HEK293T (cell line): ENCODE data around the gene SMPD2.

Source experiments
- CTCF ChIA-PET: fragments of 350-600 bp; formaldehyde crosslinking; extraction: SDS; loops from one replicate; lab custom pipeline; 2021; ENCODE audit warnings: antibody characterized with exemption, inconsistent platforms; lab: Yijun Ruan, JAX
- POLR2A ChIA-PET: fragments of 350-600 bp; formaldehyde crosslinking; extraction: SDS; loops from one replicate; lab custom pipeline; 2020; ENCODE audit warnings: antibody characterized with exemption, inconsistent platforms; lab: Yijun Ruan, JAX
- DNase-seq: peaks from one replicate; pipeline ENCODE4 v3.0.0; 2012; ENCODE audit warnings: mixed read lengths; ENCODE audit errors: extremely low spot score
- ARNT ChIP-seq: fragments of 450-650 bp; IDR thresholded peaks from 2 replicates; pipeline ENCODE4 v1.6.1; 2017; ENCODE audit warnings: mild to moderate bottlenecking
- BHLHE40 ChIP-seq: fragments of 450-650 bp; IDR thresholded peaks from 2 replicates; pipeline ENCODE4 v1.6.1; 2016; ENCODE audit warnings: mild to moderate bottlenecking, moderate library complexity, borderline replicate concordance
- CTBP1 ChIP-seq: fragments of 450-650 bp; IDR thresholded peaks from 2 replicates; pipeline ENCODE4 v1.6.1; 2016; ENCODE audit warnings: borderline replicate concordance
- ELF4 ChIP-seq: fragments of 450-650 bp; IDR thresholded peaks from 2 replicates; pipeline ENCODE4 v1.6.1; 2017; ENCODE audit warnings: antibody characterized with exemption
- FOXA1 ChIP-seq: fragments of 450-650 bp; IDR thresholded peaks from 2 replicates; pipeline ENCODE4 v1.6.1; 2016; ENCODE audit warnings: mild to moderate bottlenecking
- FOXK2 ChIP-seq: fragments of 450-650 bp; IDR thresholded peaks from 2 replicates; pipeline ENCODE4 v1.6.1; 2016; ENCODE audit warnings: mild to moderate bottlenecking
- FOXM1 ChIP-seq: fragments of 450-650 bp; IDR thresholded peaks from 2 replicates; pipeline ENCODE4 v1.6.1; 2017; ENCODE audit warnings: mild to moderate bottlenecking, borderline replicate concordance
- HDGF ChIP-seq: fragments of 450-650 bp; IDR thresholded peaks from 2 replicates; pipeline ENCODE4 v1.6.1; 2017; ENCODE audit warnings: antibody characterized with exemption, borderline replicate concordance
- L3MBTL2 ChIP-seq: fragments of 450-650 bp; conservative IDR thresholded peaks from 2 replicates; pipeline ENCODE4 v1.6.1; 2016; ENCODE audit warnings: mild to moderate bottlenecking
- LEF1 ChIP-seq: fragments of 450-650 bp; IDR thresholded peaks from 2 replicates; pipeline ENCODE4 v1.6.1; 2017; ENCODE audit warnings: mild to moderate bottlenecking, borderline replicate concordance
- NFRKB ChIP-seq: fragments of 450-650 bp; IDR thresholded peaks from 2 replicates; pipeline ENCODE4 v1.6.1; 2016; ENCODE audit warnings: mild to moderate bottlenecking, moderate library complexity
- PKNOX1 ChIP-seq: fragments of 450-650 bp; IDR thresholded peaks from 2 replicates; pipeline ENCODE4 v1.6.1; 2016
- SP1 ChIP-seq: fragments of 450-650 bp; IDR thresholded peaks from 2 replicates; pipeline ENCODE4 v1.6.1; 2017
- SUZ12 ChIP-seq: fragments of 450-650 bp; IDR thresholded peaks from 2 replicates; pipeline ENCODE4 v1.6.1; 2016; ENCODE audit warnings: mild to moderate bottlenecking
- TARDBP ChIP-seq: fragments of 450-650 bp; IDR thresholded peaks from 2 replicates; pipeline ENCODE4 v1.6.1; 2016
- ZNF384 ChIP-seq: fragments of 450-650 bp; IDR thresholded peaks from 2 replicates; pipeline ENCODE4 v1.6.1; 2016

SMPD2 gene

DNA sequence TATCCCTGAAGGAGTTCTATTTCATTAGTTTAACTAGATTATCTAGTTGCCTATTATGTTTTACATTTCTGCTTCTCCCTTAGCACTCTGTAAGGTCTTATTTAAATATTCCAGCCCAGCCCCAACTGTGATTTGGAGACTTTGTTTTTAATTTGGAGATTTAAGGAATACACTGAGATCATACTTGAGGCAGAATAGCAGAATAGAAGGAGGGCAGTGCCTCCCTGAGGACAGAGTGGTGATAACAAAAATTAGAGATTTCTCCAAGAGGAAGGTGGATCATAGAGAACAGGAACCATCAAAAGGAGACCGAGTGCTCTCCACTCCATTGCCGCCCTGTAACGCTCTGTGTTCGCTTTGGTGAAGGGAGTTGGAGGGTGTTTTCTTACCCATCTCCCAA is 43.5 kb upstream of the SMPD2 start:
- TF ChIP-seq SUZ12 (no peak), PKNOX1 (no peak), L3MBTL2 (no peak), ARNT (no peak), FOXK2 (no peak), HDGF (no peak), SP1 (no peak)
- CTCF ChIA-PET, result interaction anchor here (0.6 to 2.2 kb wide), 3 partner anchors 21 to 209 kb away, joined by 3 to 13 read pairs (median 3); no protein-coding TSS in a partner anchor
- POLR2A ChIA-PET, result interaction anchor here (1.0 kb wide), 1 partner anchor 13 kb away, joined by 3 read pairs; no protein-coding TSS in a partner anchor
- peak; percentile 20 for DNase-seq

DNA sequence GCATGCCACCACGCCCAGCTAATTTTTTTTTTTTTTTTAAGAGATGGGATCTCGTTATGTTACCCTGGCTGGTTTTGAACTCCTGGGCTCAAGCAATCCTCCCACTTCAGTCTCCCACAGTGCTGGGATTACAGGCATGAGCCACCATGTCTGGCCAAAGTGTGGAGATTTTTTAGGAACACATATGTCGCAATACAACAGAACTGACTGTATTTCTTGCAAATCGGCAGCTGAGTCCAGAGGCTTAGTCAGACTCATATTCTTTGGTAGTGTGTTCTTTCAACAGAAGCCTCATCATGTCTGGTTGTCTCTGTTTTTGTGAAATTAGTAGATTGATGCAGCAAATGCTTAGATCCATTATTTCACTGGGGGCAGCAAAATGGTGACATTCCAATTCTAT is 34.3 kb upstream of the SMPD2 start:
- no peak for TF ChIP-seq ZNF384
- TF ChIP-seq LEF1, result no peak
- no peak for TF ChIP-seq CTBP1
- TF ChIP-seq FOXM1, result no peak
- no peak for TF ChIP-seq HDGF
- TF ChIP-seq NFRKB, result no peak
- no peak for TF ChIP-seq BHLHE40
- TF ChIP-seq TARDBP, result no peak
- no peak for TF ChIP-seq L3MBTL2
- TF ChIP-seq ELF4, result no peak
- TF ChIP-seq ARNT, result no peak
- no peak for TF ChIP-seq FOXK2
- TF ChIP-seq SP1, result no peak
- no peak for TF ChIP-seq FOXA1
- ChIA-PET POLR2A (interaction anchor here (0.8 kb wide), 1 partner anchor 12 kb away, joined by 3 read pairs; no protein-coding TSS in a partner anchor), CTCF (no interaction called here)
- DNase-seq, result no peak

GRCh38 chr6:109411034-109411433 is 29.5 kb upstream of the SMPD2 start:
- ChIA-PET POLR2A (no interaction called here), CTCF (no interaction called here)
- TF ChIP-seq SUZ12 (no peak), HDGF (no peak), CTBP1 (no peak), LEF1 (no peak), ARNT (no peak), SP1 (no peak), FOXA1 (no peak), BHLHE40 (no peak), ELF4 (no peak), FOXK2 (no peak), PKNOX1 (no peak), NFRKB (no peak)
- no peak for DNase-seq

DNA sequence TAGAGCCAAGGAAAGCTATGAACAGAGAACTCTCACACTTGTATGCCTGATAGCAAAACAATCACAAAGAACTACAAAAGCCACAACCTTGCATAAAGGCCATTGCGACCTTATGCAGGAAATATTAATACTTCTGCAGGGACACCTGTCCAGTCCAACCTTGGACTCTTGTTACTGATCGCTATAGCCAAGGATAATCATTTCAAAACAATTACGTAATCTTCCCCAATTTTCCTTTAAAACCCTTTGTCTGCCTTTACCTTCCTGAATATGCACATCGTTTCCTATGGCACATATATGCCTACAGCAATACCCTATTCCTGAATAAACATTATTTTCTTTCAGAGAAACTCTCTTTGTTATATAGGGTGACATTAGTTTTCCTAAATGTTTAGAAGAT is 22.9 kb upstream of the SMPD2 start:
- ChIA-PET CTCF (interaction anchor here (1.0 to 1.7 kb wide), 2 partner anchors 20 to 34 kb away, joined by 3 to 4 read pairs; no protein-coding TSS in a partner anchor), POLR2A (no interaction called here)
- DNase-seq, result no peak
- TF ChIP-seq LEF1, result no peak
- TF ChIP-seq SP1, result no peak
- no peak for TF ChIP-seq FOXM1
- no peak for TF ChIP-seq HDGF
- TF ChIP-seq FOXK2, result no peak
- TF ChIP-seq FOXA1, result no peak
- no peak for TF ChIP-seq PKNOX1
- no peak for TF ChIP-seq TARDBP
- TF ChIP-seq CTBP1, result no peak
- no peak for TF ChIP-seq NFRKB
- TF ChIP-seq L3MBTL2, result no peak
- TF ChIP-seq SUZ12, result no peak
- TF ChIP-seq ZNF384, result no peak
- no peak for TF ChIP-seq ELF4
- TF ChIP-seq ARNT, result no peak
- no peak for TF ChIP-seq BHLHE40

DNA sequence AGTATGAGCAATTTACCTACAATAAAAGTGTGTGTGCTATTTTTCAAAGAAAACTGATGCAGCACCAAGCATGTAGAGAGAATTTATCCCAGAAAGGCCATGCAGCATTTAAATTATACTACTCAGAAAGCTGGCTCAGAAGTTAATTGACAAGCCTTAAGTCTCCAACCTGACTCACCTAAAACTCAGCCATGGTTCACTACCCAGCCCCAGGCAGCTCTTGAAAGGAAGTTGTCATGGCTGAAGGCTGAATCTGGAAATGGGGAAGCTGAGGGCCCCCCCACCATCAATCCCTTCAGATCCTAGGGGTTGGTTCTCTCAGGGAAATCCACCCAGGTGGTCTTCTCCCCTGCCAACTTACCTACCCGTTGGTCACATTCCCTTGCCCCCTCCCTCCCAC is 19.8 kb upstream of the SMPD2 start:
- ChIA-PET CTCF (no interaction called here), POLR2A (no interaction called here)
- TF ChIP-seq ARNT (no peak), FOXK2 (no peak), FOXM1 (no peak), HDGF (no peak), FOXA1 (no peak), SUZ12 (no peak), SP1 (no peak), ZNF384 (no peak), BHLHE40 (no peak), PKNOX1 (no peak)
- DNase-seq, result no peak

DNA sequence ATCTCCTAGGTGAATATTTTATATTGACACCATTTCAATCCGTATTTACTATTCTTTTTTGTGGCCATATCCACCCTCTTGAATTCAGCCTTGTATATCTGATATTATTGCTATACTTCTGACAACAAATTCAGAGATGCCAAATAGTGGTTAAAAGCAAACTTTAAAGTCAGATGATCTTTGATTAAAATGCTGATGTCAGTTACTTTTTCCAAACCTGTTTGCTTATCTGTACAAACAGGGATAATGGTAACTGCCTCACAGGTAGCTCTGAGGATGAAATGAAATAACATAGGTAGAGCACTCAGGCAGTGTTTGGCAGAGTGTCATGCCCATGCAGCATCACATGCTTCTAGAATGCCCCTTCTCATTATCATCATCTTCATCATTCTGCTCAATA is 19.3 kb upstream of the SMPD2 start:
- ChIA-PET POLR2A (no interaction called here), CTCF (no interaction called here)
- DNase-seq, result no peak
- TF ChIP-seq FOXK2 (no peak), LEF1 (no peak), ELF4 (no peak), PKNOX1 (no peak), FOXM1 (no peak), BHLHE40 (no peak), SP1 (no peak), FOXA1 (no peak), ARNT (no peak), CTBP1 (no peak), HDGF (no peak), ZNF384 (no peak)
